SK-N-MC (cell line): Measurements from ENCODE around the gene SLC44A1.

Source experiments
- EZH2 ChIP-seq: fragments of 200-600 bp; sonication (generic); IDR thresholded peaks from one replicate; pipeline ENCODE4 v1.6.1; 2017; ENCODE audit warnings: antibody characterized with exemption
- FOXP2 ChIP-seq: optimal IDR thresholded peaks from 2 replicates; pipeline ENCODE3; 2011; ENCODE audit warnings: mild to moderate bottlenecking, moderate library complexity; ENCODE audit not compliant: insufficient read depth; ENCODE audit errors: extremely low read length, control extremely low read depth
- POLR2AphosphoS5 ChIP-seq: IDR thresholded peaks from 2 replicates; pipeline ENCODE4 v1.6.1; 2012; ENCODE audit warnings: mild to moderate bottlenecking, low read depth, low read length, borderline replicate concordance

- no peak for TF ChIP-seq POLR2AphosphoS5
- TF ChIP-seq EZH2, result no peak
- no peak for TF ChIP-seq FOXP2
These were observed 53.1 kb downstream of the SLC44A1 start for GRCh38 chr9:105297442-105298075.
